Stimulated activated CD4-positive, alpha-beta T cell treated with anti-CD3 and anti-CD28 coated beads, TNF-alpha, amount 100 ng/mL, for 4 hours (primary cell): Measurements from ENCODE around the gene PDIA5.
"Not testable (repeated sequence)": the region's sequence is repeated elsewhere in the genome, so short reads cannot be mapped to it uniquely, and the experiment has no call there.

Experiments
- DNase-seq, 3 experiments: peaks; one replicate each; pipeline ENCODE4 v3.0.0-alpha.2; 2020; ENCODE audit warnings: low read depth in 3 of 3

Gene PDIA5

GRCh38 chr3:123092243-123092642, 25.4 kb downstream of the PDIA5 start:
- DNase-seq: no peak

- DNase-seq: no peak
These were observed 26.9 kb downstream of the PDIA5 start for GRCh38 chr3:123093696-123094095.

- no peak for DNase-seq
These were observed 27.9 kb downstream of the PDIA5 start for GRCh38 chr3:123094516-123095313.

- no peak for DNase-seq
These were observed 29.3 kb downstream of the PDIA5 start for GRCh38 chr3:123096126-123096525.

GRCh38 chr3:123096731-123097130, 29.9 kb downstream of the PDIA5 start:
- no peak for DNase-seq

- no peak for DNase-seq
These were observed 31.9 kb downstream of the PDIA5 start for GRCh38 chr3:123098426-123099330.

- DNase-seq: no peak
These were observed 32.7 kb downstream of the PDIA5 start for GRCh38 chr3:123099331-123100192.

- no peak for DNase-seq
These were observed 33.5 kb downstream of the PDIA5 start for GRCh38 chr3:123100193-123100776.

GRCh38 chr3:123102249-123102648, 35.4 kb downstream of the PDIA5 start:
- no peak for DNase-seq

- DNase-seq: no peak
These were observed 36.0 kb downstream of the PDIA5 start for GRCh38 chr3:123102826-123103225.

GRCh38 chr3:123104550-123104949, 37.7 kb downstream of the PDIA5 start:
- no peak for DNase-seq

- DNase-seq: no peak
These were observed 38.7 kb downstream of the PDIA5 start for GRCh38 chr3:123105201-123106189.

- DNase-seq: no peak
These were observed 43.6 kb downstream of the PDIA5 start for GRCh38 chr3:123110282-123110975.

GRCh38 chr3:123110976-123111615, 44.3 kb downstream of the PDIA5 start:
- no peak for DNase-seq

- no peak for DNase-seq
These were observed 44.8 kb downstream of the PDIA5 start for GRCh38 chr3:123111640-123112039.

GRCh38 chr3:123112232-123112631, 45.4 kb downstream of the PDIA5 start:
- no peak for DNase-seq

GRCh38 chr3:123112656-123113055, 45.8 kb downstream of the PDIA5 start:
- not testable (repeated sequence) for DNase-seq

- no peak for DNase-seq
These were observed 47.1 kb downstream of the PDIA5 start for GRCh38 chr3:123113889-123114450.

GRCh38 chr3:123116116-123116515, 49.3 kb downstream of the PDIA5 start:
- no peak for DNase-seq
